HUES48 (cell line): Measurements from ENCODE around the gene KLK3.
"Not testable (repeated sequence)": the region's sequence is repeated elsewhere in the genome, so short reads cannot be mapped to it uniquely, and the experiment has no call there.

Source experiments
- H3K27ac ChIP-seq: one replicate; pipeline ENCODE4 v1.7.0; 2013; ENCODE audit warnings: low read depth, low read length, inconsistent platforms
- H3K27me3 ChIP-seq: 2 replicates; pipeline ENCODE4 v1.6.1; 2013; ENCODE audit warnings: mild to moderate bottlenecking, low read length; ENCODE audit not compliant: control insufficient read depth, insufficient read depth
- H3K36me3 ChIP-seq: 2 replicates; pipeline ENCODE4 v1.6.1; 2013; ENCODE audit warnings: low read length; ENCODE audit not compliant: control insufficient read depth, insufficient read depth
- H3K4me1 ChIP-seq: 2 replicates; pipeline ENCODE4 v1.6.1; 2013; ENCODE audit warnings: mild to moderate bottlenecking, low read length; ENCODE audit not compliant: control insufficient read depth, insufficient read depth
- H3K4me3 ChIP-seq: 2 replicates; pipeline ENCODE4 v1.5.1; 2013; ENCODE audit warnings: mild to moderate bottlenecking, low read depth, low read length
- H3K9ac ChIP-seq: 2 replicates; pipeline ENCODE4 v1.6.1; 2013; ENCODE audit warnings: mild to moderate bottlenecking, low read depth, low read length, moderate library complexity
- H3K9me3 ChIP-seq: 2 replicates; pipeline ENCODE4 v1.6.1; 2013; ENCODE audit warnings: low read length; ENCODE audit not compliant: control insufficient read depth, insufficient read depth

Gene KLK3

GRCh38 chr19:50854636-50855410 is at the start of gene KLK3:
KLK3 (plus strand) TSS chr19:50854915; CDS start chr19:50854956, 41 bp downstream.
- no peak within 1 kb of the TSS for H3K9ac ChIP-seq
- H3K36me3 ChIP-seq = no peaks in the 10 kb centered on the region
- 0 out of 2 replicates have a peak, but pooled peaks cover 3% of the 10 kb centered on the region for H3K27me3 ChIP-seq
- H3K4me1 ChIP-seq = peaks cover 4% of the 10 kb centered on the region; the same call in 1 of the 2 replicates
- H3K4me3 ChIP-seq = no peak within 1 kb of the TSS
- H3K27ac ChIP-seq = no peak within 1 kb of the TSS
- no peaks in the 10 kb centered on the region for H3K9me3 ChIP-seq

GRCh38 chr19:50808856-50809255 is 45.9 kb upstream of the KLK3 start:
- Histone ChIP-seq H3K4me3 (no peak overlapping the region), H3K9ac (no peak overlapping the region), H3K27me3 (peaks cover 10% of the 10 kb centered on the region), H3K4me1 (no peaks in the 10 kb centered on the region), H3K9me3 (no peaks in the 10 kb centered on the region), H3K36me3 (no peaks in the 10 kb centered on the region), H3K27ac (no peak overlapping the region)

GRCh38 chr19:50811622-50812238 is 43.0 kb upstream of the KLK3 start:
- not testable (repeated sequence) for H3K4me3 ChIP-seq, H3K27ac ChIP-seq, H3K36me3 ChIP-seq, H3K4me1 ChIP-seq, H3K9me3 ChIP-seq, H3K9ac ChIP-seq
- H3K27me3 ChIP-seq = peaks cover 10% of the 10 kb centered on the region

- Histone ChIP-seq H3K36me3 (no peaks in the 10 kb centered on the region), H3K27ac (no peak overlapping the region), H3K27me3 (peaks cover 10% of the 10 kb centered on the region), H3K4me1 (no peaks in the 10 kb centered on the region; the same call in 1 of the 2 replicates), H3K9me3 (no peaks in the 10 kb centered on the region), H3K9ac (no peak overlapping the region), H3K4me3 (no peak overlapping the region)
These were observed 42.2 kb upstream of the KLK3 start for GRCh38 chr19:50812474-50812873.

- peaks cover 3% of the 10 kb centered on the region for H3K4me1 ChIP-seq
- no peaks in the 10 kb centered on the region for H3K9me3 ChIP-seq
- no peak overlapping the region for H3K4me3 ChIP-seq
- H3K27me3 ChIP-seq = peaks cover 22% of the 10 kb centered on the region
- no peaks in the 10 kb centered on the region for H3K36me3 ChIP-seq
- H3K27ac ChIP-seq = no peak overlapping the region
- no peak overlapping the region for H3K9ac ChIP-seq
These were observed 39.8 kb upstream of the KLK3 start for GRCh38 chr19:50814883-50815282.

GRCh38 chr19:50815439-50815838 is 39.3 kb upstream of the KLK3 start:
- Histone ChIP-seq H3K9ac (no peak overlapping the region), H3K27me3 (peaks cover 27% of the 10 kb centered on the region), H3K36me3 (no peaks in the 10 kb centered on the region), H3K9me3 (no peaks in the 10 kb centered on the region), H3K4me1 (peaks cover 7% of the 10 kb centered on the region), H3K27ac (no peak overlapping the region), H3K4me3 (no peak overlapping the region)

- Histone ChIP-seq H3K4me1 (peaks cover 16% of the 10 kb centered on the region), H3K27me3 (peaks cover 39% of the 10 kb centered on the region), H3K4me3 (peak overlapping the region; percentile 79), H3K9ac (no peak overlapping the region), H3K36me3 (no peaks in the 10 kb centered on the region), H3K27ac (no peak overlapping the region), H3K9me3 (no peaks in the 10 kb centered on the region)
These were observed 36.5 kb upstream of the KLK3 start for GRCh38 chr19:50817941-50818858.

- no peak overlapping the region for H3K9ac ChIP-seq
- no peak overlapping the region for H3K27ac ChIP-seq
- peaks cover 39% of the 10 kb centered on the region for H3K27me3 ChIP-seq
- H3K9me3 ChIP-seq = no peaks in the 10 kb centered on the region
- H3K4me3 ChIP-seq = no peak overlapping the region
- H3K4me1 ChIP-seq = peaks cover 16% of the 10 kb centered on the region
- no peaks in the 10 kb centered on the region for H3K36me3 ChIP-seq
These were observed 35.7 kb upstream of the KLK3 start for GRCh38 chr19:50818859-50819472.

- H3K27ac ChIP-seq = no peak overlapping the region
- no peak overlapping the region for H3K9ac ChIP-seq
- peaks cover 16% of the 10 kb centered on the region for H3K4me1 ChIP-seq
- H3K27me3 ChIP-seq = peaks cover 39% of the 10 kb centered on the region
- no peaks in the 10 kb centered on the region for H3K36me3 ChIP-seq
- H3K4me3 ChIP-seq = peak overlapping the region; percentile 26; the same call in 1 of the 2 replicates
- no peaks in the 10 kb centered on the region for H3K9me3 ChIP-seq
These were observed 35.1 kb upstream of the KLK3 start for GRCh38 chr19:50819636-50820035.

- peaks cover 39% of the 10 kb centered on the region for H3K27me3 ChIP-seq
- no peak overlapping the region for H3K27ac ChIP-seq
- peaks cover 16% of the 10 kb centered on the region for H3K4me1 ChIP-seq
- no peaks in the 10 kb centered on the region for H3K9me3 ChIP-seq
- no peaks in the 10 kb centered on the region for H3K36me3 ChIP-seq
- no peak overlapping the region for H3K9ac ChIP-seq
- H3K4me3 ChIP-seq = peak overlapping the region; percentile 26; the same call in 1 of the 2 replicates
These were observed 34.6 kb upstream of the KLK3 start for GRCh38 chr19:50820086-50820485.
